Neural cell (in vitro differentiated cells): ENCODE data around the gene PFKL. TPM values are rescaled to one million over a fixed set of nuclear protein-coding genes. Genes with fewer than 3 reads are reported as not detected.

ENCODE experiments used
- H2AFZ ChIP-seq: fragments of 200-600, 300-800 bp; sonication (generic), shearing (Covaris generic); 2 replicates; pipeline ENCODE4 v1.6.0; 2014; ENCODE audit warnings: low read depth, mild to moderate bottlenecking, antibody characterized with exemption, low read length, moderate library complexity
- H3F3A ChIP-seq: fragments of 200-600 bp; shearing (Covaris generic); 2 replicates; pipeline ENCODE4 v1.6.1; 2016; ENCODE audit warnings: mild to moderate bottlenecking, moderate library complexity, mixed read lengths, antibody characterized with exemption, low read length; ENCODE audit not compliant: insufficient read depth, poor library complexity, severe bottlenecking
- H3K27ac ChIP-seq: fragments of 200-600, 300-800 bp; sonication (generic), shearing (Covaris generic); 2 replicates; pipeline ENCODE4 v1.5.1; 2014; ENCODE audit warnings: mild to moderate bottlenecking, low read length, moderate library complexity
- H3K27me3 ChIP-seq: fragments of 300-800, 200-600 bp; sonication (generic), shearing (Covaris generic); 2 replicates; pipeline ENCODE4 v1.6.0; 2014; ENCODE audit warnings: mild to moderate bottlenecking, low read depth, low read length, moderate library complexity; ENCODE audit not compliant: insufficient read depth
- H3K36me3 ChIP-seq: fragments of 300-800, 200-600 bp; sonication (generic), shearing (Covaris generic); 2 replicates; pipeline ENCODE4 v1.5.1; 2014; ENCODE audit warnings: mild to moderate bottlenecking, antibody characterized with exemption, low read length, moderate library complexity; ENCODE audit not compliant: insufficient read depth
- H3K4me2 ChIP-seq: fragments of 300-800, 200-600 bp; sonication (generic), shearing (Covaris generic); 2 replicates; pipeline ENCODE4 v1.6.0; 2014; ENCODE audit warnings: mild to moderate bottlenecking, low read length
- H3K4me3 ChIP-seq: fragments of 300-800, 200-600 bp; sonication (generic), shearing (Covaris generic); 2 replicates; pipeline ENCODE4 v1.5.1; 2014; ENCODE audit warnings: mild to moderate bottlenecking, low read length, moderate library complexity
- H3K79me2 ChIP-seq: fragments of 200-600 bp; shearing (Covaris generic); replicated peaks from 2 replicates; pipeline ENCODE4 v1.6.0; 2014; ENCODE audit warnings: mild to moderate bottlenecking, low read length, moderate library complexity; ENCODE audit not compliant: insufficient read depth
- H3K9ac ChIP-seq: fragments of 300-800, 200-600 bp; sonication (generic), shearing (Covaris generic); 2 replicates; pipeline ENCODE4 v1.6.1; 2016; ENCODE audit warnings: mild to moderate bottlenecking, low read length, mixed read lengths
- H3K9me2 ChIP-seq: fragments of 200-600 bp; shearing (Covaris generic); 2 replicates; pipeline ENCODE4 v1.6.1; 2016; ENCODE audit warnings: mild to moderate bottlenecking, low read length, mixed read lengths; ENCODE audit not compliant: insufficient read depth
- H3K9me3 ChIP-seq: fragments of 200-600, 300-800 bp; sonication (generic), shearing (Covaris generic); 2 replicates; pipeline ENCODE4 v1.6.1; 2016; ENCODE audit warnings: mild to moderate bottlenecking, mixed run types, low read length, moderate library complexity, mixed read lengths
- H4K20me1 ChIP-seq: fragments of 200-600 bp; shearing (Covaris generic); 2 replicates; pipeline ENCODE4 v1.6.1; 2016; ENCODE audit warnings: mild to moderate bottlenecking, mixed run types; ENCODE audit not compliant: insufficient read depth
- CTCF ChIP-seq: fragments of 450-650 bp; IDR thresholded peaks from 2 replicates; pipeline ENCODE4 v1.5.1; 2014; ENCODE audit warnings: antibody characterized with exemption, mild to moderate bottlenecking, moderate library complexity; ENCODE audit not compliant: poor library complexity, severe bottlenecking
- EP300 ChIP-seq: fragments of 450-650 bp; conservative IDR thresholded peaks from 2 replicates; pipeline ENCODE4 v1.6.1; 2014; ENCODE audit warnings: antibody characterized with exemption, mild to moderate bottlenecking, moderate library complexity; ENCODE audit not compliant: poor library complexity, severe bottlenecking
- EZH2 ChIP-seq: fragments of 200-600, 300-800 bp; shearing (Covaris generic), sonication (generic); IDR thresholded peaks from 2 replicates; pipeline ENCODE4 v1.6.1; 2014; ENCODE audit warnings: antibody characterized with exemption, low read length, borderline replicate concordance, mild to moderate bottlenecking; ENCODE audit not compliant: insufficient read depth, poor library complexity, severe bottlenecking
- MXI1 ChIP-seq: fragments of 450-650 bp; conservative IDR thresholded peaks from 2 replicates; pipeline ENCODE4 v1.6.1; 2014; ENCODE audit warnings: antibody characterized with exemption, mild to moderate bottlenecking; ENCODE audit not compliant: poor library complexity, severe bottlenecking
- POLR2AphosphoS5 ChIP-seq: IDR thresholded peaks from 2 replicates; pipeline ENCODE4 v1.6.1; 2012
- RAD21 ChIP-seq: fragments of 450-650 bp; conservative IDR thresholded peaks from 2 replicates; pipeline ENCODE4 v1.6.1; 2014; ENCODE audit warnings: antibody characterized with exemption, mild to moderate bottlenecking, moderate library complexity
- REST ChIP-seq: IDR thresholded peaks from 2 replicates; pipeline ENCODE4 v1.6.1; 2012; ENCODE audit warnings: borderline replicate concordance
- SMC3 ChIP-seq: fragments of 450-650 bp; conservative IDR thresholded peaks from 2 replicates; pipeline ENCODE4 v1.6.1; 2014; ENCODE audit warnings: antibody characterized with exemption, mild to moderate bottlenecking, moderate library complexity; ENCODE audit not compliant: poor library complexity
- TAF1 ChIP-seq: IDR thresholded peaks from 2 replicates; pipeline ENCODE4 v1.6.1; 2012; ENCODE audit warnings: low read depth
- polyA plus RNA-seq: library from polyadenylated mRNA; depleted of rRNA; stranded (reverse); fragments of >200 nt; gene quantifications from 2 replicates; pipeline ENCODE4 v1.2.3, GENCODE V29; 2014

Gene PFKL
- polyA plus RNA-seq, 1 donor from 2014 or later, result 79.6 TPM

DNA sequence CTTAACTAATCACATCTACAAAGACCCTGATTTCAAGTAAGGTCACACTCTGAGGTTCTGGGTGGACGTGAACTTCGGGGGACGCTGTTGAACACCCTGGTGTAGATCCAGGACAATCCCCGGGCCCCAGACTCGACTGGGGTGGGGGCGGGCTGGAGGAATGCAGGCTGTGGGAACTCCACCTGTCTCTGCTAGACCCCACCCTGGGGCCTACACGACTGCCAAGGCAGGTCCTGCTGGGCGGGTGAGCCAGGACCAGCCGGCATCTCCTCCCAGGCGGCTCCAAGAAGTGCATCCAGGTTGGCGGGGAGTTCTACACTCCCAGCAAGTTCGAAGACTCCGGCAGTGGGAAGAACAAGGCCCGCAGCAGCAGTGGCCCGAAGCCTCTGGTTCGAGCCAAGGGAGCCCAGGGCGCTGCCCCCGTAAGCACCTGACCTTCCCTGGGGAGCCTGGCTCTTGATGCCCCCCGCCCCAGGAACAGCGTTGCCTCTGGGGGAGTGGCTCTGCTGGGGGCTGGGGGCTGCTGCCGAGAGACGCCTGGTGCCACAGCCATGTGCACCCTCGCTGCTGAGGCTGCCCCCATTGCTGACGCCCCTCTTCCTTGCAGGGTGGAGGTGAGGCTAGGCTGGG lies 10.4 kb upstream of the PFKL start:
- H3K9ac ChIP-seq, result no peak overlapping the region

More for the DNA sequence above, 10.4 kb upstream of the PFKL start:
- peaks cover 13% of the 10 kb centered on the region for H3K27me3 ChIP-seq
- H3K4me3 ChIP-seq, result no peak overlapping the region
- H3K36me3 ChIP-seq, result no peaks in the 10 kb centered on the region
- H3K27ac ChIP-seq, result no peak overlapping the region
- no peaks in the 10 kb centered on the region for H4K20me1 ChIP-seq
- no peaks in the 10 kb centered on the region for H3K9me2 ChIP-seq
- TF ChIP-seq CTCF (no peak), MXI1 (no peak), EP300 (no peak), SMC3 (no peak), REST (no peak), POLR2AphosphoS5 (no peak), TAF1 (no peak), RAD21 (no peak), EZH2 (no peak)
- H3F3A ChIP-seq, result no peaks in the 10 kb centered on the region
- no peak overlapping the region for H3K4me2 ChIP-seq
- no peaks in the 10 kb centered on the region for H3K79me2 ChIP-seq
- H2AFZ ChIP-seq, result no peak overlapping the region
- H3K9me3 ChIP-seq, result no peaks in the 10 kb centered on the region
